WTC11 (cell line): ENCODE measurements around the gene RILP. TPM values are rescaled to one million over a fixed set of nuclear protein-coding genes. Genes with fewer than 3 reads are reported as not detected.

Source experiments
- ATAC-seq: fragments of 200-7000 bp; cut with Tn5 transposase; 2 replicates; pipeline ENCODE4 v1.10.0; 2021; ENCODE audit warnings: mild to moderate bottlenecking, moderate library complexity
- CTCF ChIA-PET: fragments of 300-600 bp; sonication (Branson Sonifier 250); formaldehyde crosslinking; loops from one replicate; lab custom pipeline; 2021; ENCODE audit warnings: antibody characterized with exemption; lab: Charles Lee
- POLR2A ChIA-PET: fragments of 350-600 bp; sonication (Branson Sonifier 250); formaldehyde crosslinking; loops from one replicate; lab custom pipeline; 2021; ENCODE audit warnings: antibody characterized with exemption; lab: Charles Lee
- DNase-seq: peaks from one replicate; pipeline ENCODE4 v3.0.0; 2021; ENCODE audit warnings: low spot score
- H3K27ac Mint-ChIP-seq: 2 replicates; pipeline ENCODE4 v1.8.0; 2021; ENCODE audit warnings: mixed read lengths
- H3K27me3 Mint-ChIP-seq: 2 replicates; pipeline ENCODE4 v1.8.0; 2021; ENCODE audit warnings: low read depth, mild to moderate bottlenecking, moderate library complexity, mixed read lengths
- H3K36me3 Mint-ChIP-seq: 2 replicates; pipeline ENCODE4 v1.8.0; 2021; ENCODE audit warnings: mixed read lengths
- H3K4me1 Mint-ChIP-seq: 2 replicates; pipeline ENCODE4 v1.8.0; 2022; ENCODE audit warnings: mixed read lengths
- H3K4me3 Mint-ChIP-seq: 2 replicates; pipeline ENCODE4 v1.8.0; 2021; ENCODE audit warnings: mild to moderate bottlenecking, moderate library complexity, mixed read lengths
- H3K9me3 Mint-ChIP-seq: 2 replicates; pipeline ENCODE4 v1.8.0; 2021; ENCODE audit warnings: mixed read lengths
- ARID4B ChIP-seq: sonication (generic); formaldehyde crosslinking; IDR thresholded peaks from 2 replicates; pipeline ENCODE4 v1.8.0; 2023; ENCODE audit warnings: missing genetic modification reagents, mild to moderate bottlenecking, borderline replicate concordance
- ATF1 ChIP-seq: sonication (generic); formaldehyde crosslinking; IDR thresholded peaks from 2 replicates; pipeline ENCODE4 v1.8.1; 2023; ENCODE audit warnings: mild to moderate bottlenecking, moderate library complexity, missing genetic modification reagents
- CREB1 ChIP-seq: sonication (generic); formaldehyde crosslinking; IDR thresholded peaks from 2 replicates; pipeline ENCODE4 v1.8.0; 2023; ENCODE audit warnings: mild to moderate bottlenecking, missing genetic modification reagents
- ELF4 ChIP-seq: sonication (generic); formaldehyde crosslinking; IDR thresholded peaks from 2 replicates; pipeline ENCODE4 v1.8.1; 2022; ENCODE audit warnings: low read depth, mild to moderate bottlenecking, moderate library complexity, missing genetic modification reagents
- FOXP1 ChIP-seq: sonication (generic); formaldehyde crosslinking; IDR thresholded peaks from 2 replicates; pipeline ENCODE4 v1.8.0; 2022; ENCODE audit warnings: missing genetic modification reagents, mild to moderate bottlenecking, moderate library complexity, borderline replicate concordance
- GRHL2 ChIP-seq: fragments of 250-450 bp; sonication (Bioruptor Pico); IDR thresholded peaks from 2 replicates; pipeline ENCODE4 v1.8.0; 2022; ENCODE audit warnings: mild to moderate bottlenecking, moderate library complexity; ENCODE audit not compliant: insufficient replicate concordance, severe bottlenecking
- PRRX2 ChIP-seq: fragments of 250-450 bp; sonication (Bioruptor Pico); IDR thresholded peaks from 2 replicates; pipeline ENCODE4 v1.8.0; 2021; ENCODE audit warnings: mild to moderate bottlenecking
- SMAD3 ChIP-seq: sonication (generic); formaldehyde crosslinking; IDR thresholded peaks from 2 replicates; pipeline ENCODE4 v1.8.0; 2022; ENCODE audit warnings: missing genetic modification reagents, mild to moderate bottlenecking, borderline replicate concordance
- SP1 ChIP-seq: sonication (generic); formaldehyde crosslinking; conservative IDR thresholded peaks from 2 replicates; pipeline ENCODE4 v1.8.1; 2022; ENCODE audit warnings: missing genetic modification reagents
- ZBTB21 ChIP-seq: sonication (generic); formaldehyde crosslinking; IDR thresholded peaks from 2 replicates; pipeline ENCODE4 v1.8.1; 2023; ENCODE audit warnings: mild to moderate bottlenecking, missing genetic modification reagents, borderline replicate concordance
- ZNF263 ChIP-seq: sonication (generic); formaldehyde crosslinking; IDR thresholded peaks from 2 replicates; pipeline ENCODE4 v1.8.1; 2022; ENCODE audit warnings: low read depth, mild to moderate bottlenecking, moderate library complexity, missing genetic modification reagents
- total RNA-seq: library from RNA; stranded (reverse); gene quantifications from 3 replicates; pipeline ENCODE4 v1.2.3, GENCODE V29; 2021
- TF ChIP-seq, protein P1 (sequence below): sonication (generic); formaldehyde crosslinking; IDR thresholded peaks from 2 replicates; pipeline ENCODE4 v1.8.1; 2022; ENCODE audit warnings: low read depth, missing genetic modification reagents, borderline replicate concordance
- TF ChIP-seq, protein P2 (sequence below): sonication (generic); formaldehyde crosslinking; IDR thresholded peaks from 2 replicates; pipeline ENCODE4 v1.8.1; 2023; ENCODE audit warnings: mild to moderate bottlenecking, missing genetic modification reagents
- TF ChIP-seq, protein P3 (sequence below): sonication (generic); formaldehyde crosslinking; IDR thresholded peaks from 2 replicates; pipeline ENCODE4 v1.8.0; 2023; ENCODE audit warnings: missing genetic modification reagents

Gene RILP
- total RNA-seq, 1 experiment from 2014 or later = 11.7 TPM

GRCh38 chr17:1617620-1618174 is 32.0 kb downstream of the RILP start (continued):
- no peak for TF ChIP-seq SP1 (CRISPR knock-in tag)
- TF ChIP-seq, all 79 proteins: peak for 0

GRCh38 chr17:1616101-1616500 is 33.6 kb downstream of the RILP start:
- H3K27me3 Mint-ChIP-seq = no peaks in the 10 kb centered on the region
- peaks cover 3% of the 10 kb centered on the region; the same call in 1 of the 2 replicates for H3K36me3 Mint-ChIP-seq
- no peak for ATAC-seq
- DNase-seq = no peak
- no peak for TF ChIP-seq CREB1 (CRISPR knock-in tag)
- no peak for TF ChIP-seq ATF1
- TF ChIP-seq, protein P1, sequence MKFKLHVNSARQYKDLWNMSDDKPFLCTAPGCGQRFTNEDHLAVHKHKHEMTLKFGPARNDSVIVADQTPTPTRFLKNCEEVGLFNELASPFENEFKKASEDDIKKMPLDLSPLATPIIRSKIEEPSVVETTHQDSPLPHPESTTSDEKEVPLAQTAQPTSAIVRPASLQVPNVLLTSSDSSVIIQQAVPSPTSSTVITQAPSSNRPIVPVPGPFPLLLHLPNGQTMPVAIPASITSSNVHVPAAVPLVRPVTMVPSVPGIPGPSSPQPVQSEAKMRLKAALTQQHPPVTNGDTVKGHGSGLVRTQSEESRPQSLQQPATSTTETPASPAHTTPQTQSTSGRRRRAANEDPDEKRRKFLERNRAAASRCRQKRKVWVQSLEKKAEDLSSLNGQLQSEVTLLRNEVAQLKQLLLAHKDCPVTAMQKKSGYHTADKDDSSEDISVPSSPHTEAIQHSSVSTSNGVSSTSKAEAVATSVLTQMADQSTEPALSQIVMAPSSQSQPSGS (CRISPR knock-in tag) = no peak
- TF ChIP-seq ZBTB21 (CRISPR knock-in tag) = no peak
- no peak for TF ChIP-seq ZNF263 (CRISPR knock-in tag)
- TF ChIP-seq SMAD3 = no peak
- TF ChIP-seq PRRX2 (CRISPR knock-in tag) = no peak
- TF ChIP-seq ARID4B (CRISPR knock-in tag) = no peak
- H3K9me3 Mint-ChIP-seq = no peaks in the 10 kb centered on the region
- ChIA-PET POLR2A (interaction anchor here (0.7 kb wide), 1 partner anchor 9 kb away, joined by 3 read pairs; no protein-coding TSS in a partner anchor), CTCF (interaction anchor here (0.8 to 3.2 kb wide), 3 partner anchors 9 to 42 kb away, joined by 3 to 15 read pairs (median 9); partner anchors contain the start of gene SLC43A2)
- H3K4me1 Mint-ChIP-seq = no peaks in the 10 kb centered on the region; the same call in 1 of the 2 replicates
- peak overlapping the region; percentile 66; the same call in 1 of the 2 replicates for H3K27ac Mint-ChIP-seq
- no peak overlapping the region for H3K4me3 Mint-ChIP-seq

- no peaks in the 10 kb centered on the region for H3K27me3 Mint-ChIP-seq
- no peaks in the 10 kb centered on the region for H3K9me3 Mint-ChIP-seq
- CTCF ChIA-PET = interaction anchor here (1.2 to 3.4 kb wide), 2 partner anchors 18 to 38 kb away, joined by 3 to 16 read pairs; no protein-coding TSS in a partner anchor
- peaks cover 3% of the 10 kb centered on the region; the same call in 1 of the 2 replicates for H3K36me3 Mint-ChIP-seq
- H3K4me3 Mint-ChIP-seq = no peak overlapping the region
- TF ChIP-seq, protein P2, sequence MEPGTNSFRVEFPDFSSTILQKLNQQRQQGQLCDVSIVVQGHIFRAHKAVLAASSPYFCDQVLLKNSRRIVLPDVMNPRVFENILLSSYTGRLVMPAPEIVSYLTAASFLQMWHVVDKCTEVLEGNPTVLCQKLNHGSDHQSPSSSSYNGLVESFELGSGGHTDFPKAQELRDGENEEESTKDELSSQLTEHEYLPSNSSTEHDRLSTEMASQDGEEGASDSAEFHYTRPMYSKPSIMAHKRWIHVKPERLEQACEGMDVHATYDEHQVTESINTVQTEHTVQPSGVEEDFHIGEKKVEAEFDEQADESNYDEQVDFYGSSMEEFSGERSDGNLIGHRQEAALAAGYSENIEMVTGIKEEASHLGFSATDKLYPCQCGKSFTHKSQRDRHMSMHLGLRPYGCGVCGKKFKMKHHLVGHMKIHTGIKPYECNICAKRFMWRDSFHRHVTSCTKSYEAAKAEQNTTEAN (CRISPR knock-in tag) = no peak
- TF ChIP-seq FOXP1 (no peak), ELF4 (CRISPR knock-in tag) (no peak), GRHL2 (CRISPR knock-in tag) (no peak), ATF1 (no peak)
- TF ChIP-seq, protein P3, sequence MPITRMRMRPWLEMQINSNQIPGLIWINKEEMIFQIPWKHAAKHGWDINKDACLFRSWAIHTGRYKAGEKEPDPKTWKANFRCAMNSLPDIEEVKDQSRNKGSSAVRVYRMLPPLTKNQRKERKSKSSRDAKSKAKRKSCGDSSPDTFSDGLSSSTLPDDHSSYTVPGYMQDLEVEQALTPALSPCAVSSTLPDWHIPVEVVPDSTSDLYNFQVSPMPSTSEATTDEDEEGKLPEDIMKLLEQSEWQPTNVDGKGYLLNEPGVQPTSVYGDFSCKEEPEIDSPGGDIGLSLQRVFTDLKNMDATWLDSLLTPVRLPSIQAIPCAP (CRISPR knock-in tag) = no peak
- DNase-seq (no peak), ATAC-seq (no peak)
- no peak overlapping the region for H3K27ac Mint-ChIP-seq
- POLR2A ChIA-PET = no interaction called here
- H3K4me1 Mint-ChIP-seq = no peaks in the 10 kb centered on the region
Observed at GRCh38 chr17:1612400-1612799, 37.3 kb downstream of the RILP start.
